Tibial nerve (tissue), 4 donors: ENCODE results near the gene EFEMP2. TPM values are rescaled to one million over a fixed set of nuclear protein-coding genes. Genes with fewer than 3 reads are reported as not detected.

Source experiments
- DNase-seq, 2 donors: peaks; one replicate each; pipeline ENCODE4 v3.0.0-alpha.2; 2019; ENCODE audit warnings: low spot score in 2 of 2
- H3K27ac ChIP-seq, 4 donors: fragments of 200-600 bp; sonication (generic) in 3 of 4; one replicate each; pipeline ENCODE4 v1.5.1; 2017 to 2019; ENCODE audit warnings: mild to moderate bottlenecking in 1 of 4
- H3K27me3 ChIP-seq, 2 donors: fragments of 200-600 bp; sonication (generic) in 1 of 2; one replicate each; pipeline versions ENCODE4 v1.5.1 to v1.6.0; 2017 to 2019
- H3K36me3 ChIP-seq, 3 donors: fragments of 200-600 bp; sonication (generic); one replicate each; pipeline ENCODE4 v1.5.1; 2018 to 2019
- H3K4me1 ChIP-seq, 4 donors: fragments of 200-600 bp; sonication (generic) in 3 of 4; one replicate each; pipeline ENCODE4 v1.5.1; 2017 to 2019
- H3K4me3 ChIP-seq, 4 donors: fragments of 200-600 bp; sonication (generic) in 3 of 4; one replicate each; pipeline ENCODE4 v1.5.1; 2017 to 2019; ENCODE audit warnings: mild to moderate bottlenecking in 1 of 4, moderate library complexity in 1 of 4
- H3K9me3 ChIP-seq, 4 donors: fragments of 200-600 bp; sonication (generic) in 3 of 4; one replicate each; pipeline ENCODE4 v1.5.1; 2017 to 2019
- EP300 ChIP-seq, 2 donors: sonication (generic); formaldehyde crosslinking; IDR thresholded peaks; one replicate each; pipeline ENCODE4 v1.6.1; 2017; ENCODE audit warnings: antibody characterized with exemption in 2 of 2, mild to moderate bottlenecking in 1 of 2
- POLR2A ChIP-seq, 2 donors: fragments of 450-650 bp; IDR thresholded peaks; one replicate each; pipeline ENCODE4 v1.6.1; 2017; ENCODE audit warnings: antibody characterized with exemption in 2 of 2, mild to moderate bottlenecking in 2 of 2, moderate library complexity in 2 of 2
- WGBS, 2 donors: methylation state at CpG; one replicate each; pipeline ENCODE4 v1.1.5; 2018; 5-methylcytosine and 5-hydroxymethylcytosine counted together
- total RNA-seq, 4 donors: library from RNA; depleted of rRNA; stranded (reverse); fragments of >200 nt; gene quantifications; one replicate each; pipeline ENCODE4 v1.1.0, GENCODE V29; 2016
- TF ChIP-seq, protein P1 (sequence below), 5 experiments: fragments of 200-600 bp in 3 of 5; fragments of 450-650 bp in 2 of 5; sonication (generic) in 3 of 5; IDR thresholded peaks; one replicate each; pipeline ENCODE4 v1.5.1; 2016 to 2019; ENCODE audit warnings: antibody characterized with exemption in 5 of 5, mild to moderate bottlenecking in 3 of 5, moderate library complexity in 2 of 5

EFEMP2 gene
- total RNA-seq, 4 donors from 2014 or later = 59.2 to 92.7 (median 82.0) TPM

DNA sequence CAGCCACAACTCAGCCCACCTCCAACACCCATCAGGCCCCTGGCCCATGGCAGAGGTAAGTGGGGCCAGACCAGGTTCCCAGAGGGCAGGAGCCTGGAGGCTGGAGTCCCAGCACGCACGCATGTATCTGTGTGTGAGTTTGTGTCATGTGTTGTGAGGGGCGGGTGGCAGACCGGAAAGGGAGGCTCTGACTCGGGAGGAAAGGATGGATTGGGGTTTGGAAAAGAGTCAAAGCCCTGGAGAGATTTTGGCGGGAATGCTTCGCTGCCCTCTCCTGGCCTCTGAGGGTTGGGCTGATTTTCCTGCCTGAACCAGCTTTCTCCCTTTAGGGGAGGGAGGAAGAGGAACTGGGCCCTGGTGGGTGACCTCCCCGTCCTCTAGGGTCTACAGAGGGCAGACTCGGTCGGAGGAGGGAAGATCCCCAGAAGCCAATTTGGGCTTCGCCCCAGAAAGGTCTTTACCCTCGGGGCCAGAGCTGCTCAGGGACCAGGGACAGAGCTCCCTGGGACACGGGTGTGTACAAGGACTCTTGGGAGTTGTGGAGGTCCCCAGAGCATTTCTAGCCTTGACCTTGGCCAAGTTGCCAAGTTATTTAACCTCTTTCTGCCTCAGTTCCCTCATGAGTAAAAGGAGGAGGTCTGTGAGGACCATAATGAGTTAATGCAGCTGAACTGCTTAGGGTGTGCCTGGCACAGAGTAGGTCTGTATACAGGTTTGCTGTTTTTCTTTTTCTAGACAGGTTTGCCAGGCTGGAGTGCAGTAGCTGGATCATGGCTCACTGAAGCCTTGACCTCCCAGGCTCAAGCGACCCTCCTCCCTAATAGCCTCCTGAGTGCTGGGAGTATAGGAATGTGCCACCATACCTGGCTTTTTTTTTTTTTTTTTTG is 39.3 kb upstream of the EFEMP2 start:
- WGBS, 2 donors = 14 to 17% methylated on average over 14 of the region's 14 CpGs
- peaks cover 0 to 48% (median 29%) of the 10 kb centered on the region in 4 donors for H3K4me1 ChIP-seq
- no peaks in the 10 kb centered on the region for H3K27me3 ChIP-seq
- peak overlapping the region; percentile 37 to 85 (median 64) for H3K27ac ChIP-seq
- no peaks in the 10 kb centered on the region for H3K9me3 ChIP-seq
- H3K36me3 ChIP-seq = peaks cover 0 to 2% (median 0%) of the 10 kb centered on the region in 3 donors
- DNase-seq = peak in 1 of 2 donors; percentile 44
- no peak overlapping the region for H3K4me3 ChIP-seq
- TF ChIP-seq POLR2A (IDR thresholded peaks at IDR 0.05) (no peak), EP300 (IDR thresholded peaks at IDR 0.05) (peak in 1 of 2 donors; percentile 66)
- TF ChIP-seq, protein P1, sequence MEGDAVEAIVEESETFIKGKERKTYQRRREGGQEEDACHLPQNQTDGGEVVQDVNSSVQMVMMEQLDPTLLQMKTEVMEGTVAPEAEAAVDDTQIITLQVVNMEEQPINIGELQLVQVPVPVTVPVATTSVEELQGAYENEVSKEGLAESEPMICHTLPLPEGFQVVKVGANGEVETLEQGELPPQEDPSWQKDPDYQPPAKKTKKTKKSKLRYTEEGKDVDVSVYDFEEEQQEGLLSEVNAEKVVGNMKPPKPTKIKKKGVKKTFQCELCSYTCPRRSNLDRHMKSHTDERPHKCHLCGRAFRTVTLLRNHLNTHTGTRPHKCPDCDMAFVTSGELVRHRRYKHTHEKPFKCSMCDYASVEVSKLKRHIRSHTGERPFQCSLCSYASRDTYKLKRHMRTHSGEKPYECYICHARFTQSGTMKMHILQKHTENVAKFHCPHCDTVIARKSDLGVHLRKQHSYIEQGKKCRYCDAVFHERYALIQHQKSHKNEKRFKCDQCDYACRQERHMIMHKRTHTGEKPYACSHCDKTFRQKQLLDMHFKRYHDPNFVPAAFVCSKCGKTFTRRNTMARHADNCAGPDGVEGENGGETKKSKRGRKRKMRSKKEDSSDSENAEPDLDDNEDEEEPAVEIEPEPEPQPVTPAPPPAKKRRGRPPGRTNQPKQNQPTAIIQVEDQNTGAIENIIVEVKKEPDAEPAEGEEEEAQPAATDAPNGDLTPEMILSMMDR (IDR thresholded peaks at IDR 0.05) = peak; percentile 5 to 57 (median 32)

DNA sequence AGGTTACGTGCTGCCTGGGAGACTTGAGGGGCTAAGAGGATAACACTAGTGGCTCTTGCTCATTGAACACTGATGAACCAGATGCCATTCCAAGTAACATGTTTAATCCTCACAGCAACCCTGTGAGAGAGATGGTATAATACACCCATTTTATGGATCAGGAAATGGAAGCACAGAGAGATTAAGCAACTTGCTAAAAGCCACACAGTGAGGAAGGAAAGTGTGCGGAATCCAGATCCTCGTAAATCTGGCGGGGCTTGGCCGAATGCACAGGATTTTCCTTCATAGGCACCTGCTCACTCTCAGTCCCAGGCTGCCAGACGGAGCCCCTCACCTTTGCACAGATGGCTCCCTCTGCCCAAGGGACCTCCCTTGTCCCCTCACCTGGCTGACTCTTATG is 35.3 kb upstream of the EFEMP2 start:
- H3K4me1 ChIP-seq = peaks cover 0 to 22% (median 10%) of the 10 kb centered on the region in 4 donors
- H3K27me3 ChIP-seq = no peaks in the 10 kb centered on the region
- H3K4me3 ChIP-seq = no peak overlapping the region
- H3K27ac ChIP-seq = no peak overlapping the region
- no peaks in the 10 kb centered on the region for H3K9me3 ChIP-seq
- no peak for TF ChIP-seq POLR2A (IDR thresholded peaks at IDR 0.05)
- TF ChIP-seq, protein P1 (IDR thresholded peaks at IDR 0.05) = no peak
- TF ChIP-seq EP300 (IDR thresholded peaks at IDR 0.05) = no peak
- no peak for DNase-seq
- no peaks in the 10 kb centered on the region for H3K36me3 ChIP-seq
- 84 to 85% methylated on average over 6 of the region's 6 CpGs for whole genome bisulfite sequencing, 2 donors

DNA sequence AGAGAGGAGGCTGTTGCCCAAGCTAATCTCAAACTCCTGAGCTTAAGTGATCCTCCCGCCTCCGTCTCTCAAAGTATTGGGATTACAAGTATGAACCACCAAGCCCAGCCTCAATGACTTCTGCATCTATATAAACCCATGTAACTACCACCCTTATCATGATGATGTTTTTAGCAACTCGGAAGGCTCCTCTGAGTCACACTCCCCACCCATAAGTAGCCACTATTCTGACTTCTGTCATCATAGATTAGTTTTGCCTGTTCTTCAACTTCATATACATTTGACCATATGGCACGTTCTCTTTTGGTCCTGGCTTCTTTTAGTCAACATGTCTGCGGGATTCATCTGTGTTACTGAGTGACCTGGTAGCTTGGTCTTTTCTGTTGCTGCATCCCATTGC is 34.0 kb upstream of the EFEMP2 start:
- no peaks in the 10 kb centered on the region for H3K9me3 ChIP-seq
- TF ChIP-seq POLR2A (IDR thresholded peaks at IDR 0.05) (no peak), EP300 (IDR thresholded peaks at IDR 0.05) (no peak)
- TF ChIP-seq, protein P1 (IDR thresholded peaks at IDR 0.05) = no peak
- no peaks in the 10 kb centered on the region for H3K36me3 ChIP-seq
- no peak overlapping the region for H3K27ac ChIP-seq
- 87 to 93% methylated on average over 5 of the region's 5 CpGs for WGBS, 2 donors
- DNase-seq = no peak
- H3K4me1 ChIP-seq = peaks cover 0 to 10% (median 5%) of the 10 kb centered on the region in 4 donors
- no peaks in the 10 kb centered on the region for H3K27me3 ChIP-seq
- no peak overlapping the region for H3K4me3 ChIP-seq

DNA sequence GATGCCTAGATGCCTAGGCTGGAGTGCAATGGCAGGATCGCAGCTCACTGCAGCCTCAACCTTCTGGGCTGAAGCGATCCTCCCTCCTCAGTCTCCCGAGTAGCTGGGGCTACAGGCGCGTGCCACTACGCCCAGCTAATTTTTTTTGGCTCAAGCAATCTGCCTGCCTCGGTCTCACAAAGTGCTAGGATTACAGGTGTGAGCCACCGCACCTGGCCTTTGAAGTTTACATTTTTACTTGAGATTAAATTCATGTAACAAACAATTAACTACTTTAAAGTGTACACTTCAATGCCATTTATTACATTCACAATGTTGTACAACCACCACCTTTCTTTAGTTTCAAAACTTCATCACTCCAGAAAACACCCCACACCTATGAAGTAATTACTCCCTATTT is 31.1 kb upstream of the EFEMP2 start:
- DNase-seq = no peak
- WGBS, 2 donors = 74 to 79% methylated on average over 8 of the region's 8 CpGs
- Histone ChIP-seq H3K4me1 (peaks cover 0 to 27% (median 11%) of the 10 kb centered on the region in 4 donors), H3K27ac (peak overlapping the region in 1 of 4 donors; percentile 55), H3K36me3 (no peaks in the 10 kb centered on the region), H3K9me3 (no peaks in the 10 kb centered on the region), H3K27me3 (peaks cover 0 to 16% of the 10 kb centered on the region in 2 donors), H3K4me3 (no peak overlapping the region)
- TF ChIP-seq EP300 (IDR thresholded peaks at IDR 0.05) = no peak
- TF ChIP-seq, protein P1 (IDR thresholded peaks at IDR 0.05) = no peak
- no peak for TF ChIP-seq POLR2A (IDR thresholded peaks at IDR 0.05)

DNA sequence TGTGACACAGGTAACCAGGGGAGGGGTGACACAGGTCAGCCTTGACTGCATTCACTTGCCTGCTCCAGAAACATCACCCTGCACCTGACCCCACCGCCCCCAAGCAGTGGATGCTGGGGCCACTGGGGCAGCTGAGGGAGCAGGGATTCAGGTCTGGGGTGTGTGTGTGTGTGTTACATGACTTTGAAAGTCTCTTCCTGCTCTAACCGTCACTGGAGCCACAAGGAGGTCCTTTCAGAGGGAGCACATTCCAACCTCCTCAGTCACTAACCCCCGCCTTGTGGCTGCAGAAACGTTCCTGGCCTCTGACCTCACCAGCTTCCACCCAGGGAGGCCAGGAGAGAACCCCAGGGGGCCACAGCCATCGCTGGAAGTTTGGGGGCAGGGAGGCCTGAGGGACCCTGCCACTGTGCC is 30.5 kb upstream of the EFEMP2 start:
- peak overlapping the region in 1 of 4 donors; percentile 55 for H3K27ac ChIP-seq
- WGBS, 2 donors = 11% methylated on average over 1 to 5 of the region's 5 CpGs
- H3K4me1 ChIP-seq = peaks cover 0 to 27% (median 11%) of the 10 kb centered on the region in 4 donors
- TF ChIP-seq, protein P1 (IDR thresholded peaks at IDR 0.05) = no peak
- no peak for TF ChIP-seq EP300 (IDR thresholded peaks at IDR 0.05)
- no peak for TF ChIP-seq POLR2A (IDR thresholded peaks at IDR 0.05)
- no peaks in the 10 kb centered on the region for H3K9me3 ChIP-seq
- DNase-seq = no peak
- peaks cover 0 to 16% of the 10 kb centered on the region in 2 donors for H3K27me3 ChIP-seq
- no peaks in the 10 kb centered on the region for H3K36me3 ChIP-seq
- no peak overlapping the region for H3K4me3 ChIP-seq
